Breast epithelium (tissue), 3 donors: ENCODE measurements around the gene HSDL2.

Experiments used
- POLR2A ChIP-seq: fragments of 450-650 bp; IDR thresholded peaks from one replicate; pipeline ENCODE4 v1.6.1; 2016; ENCODE audit warnings: antibody characterized with exemption, mild to moderate bottlenecking, moderate library complexity
- POLR2AphosphoS5 ChIP-seq, 3 donors: sonication (generic); formaldehyde crosslinking; IDR thresholded peaks; one replicate each; pipeline ENCODE4 v1.6.1; 2017; ENCODE audit warnings: antibody characterized with exemption in 3 of 3
- TF ChIP-seq, protein P1 (sequence below), 3 donors: fragments of 450-650 bp; IDR thresholded peaks; one replicate each; pipeline ENCODE4 v1.5.1; 2016 to 2017; ENCODE audit warnings: antibody characterized with exemption in 3 of 3, mild to moderate bottlenecking in 3 of 3, moderate library complexity in 3 of 3

DNA sequence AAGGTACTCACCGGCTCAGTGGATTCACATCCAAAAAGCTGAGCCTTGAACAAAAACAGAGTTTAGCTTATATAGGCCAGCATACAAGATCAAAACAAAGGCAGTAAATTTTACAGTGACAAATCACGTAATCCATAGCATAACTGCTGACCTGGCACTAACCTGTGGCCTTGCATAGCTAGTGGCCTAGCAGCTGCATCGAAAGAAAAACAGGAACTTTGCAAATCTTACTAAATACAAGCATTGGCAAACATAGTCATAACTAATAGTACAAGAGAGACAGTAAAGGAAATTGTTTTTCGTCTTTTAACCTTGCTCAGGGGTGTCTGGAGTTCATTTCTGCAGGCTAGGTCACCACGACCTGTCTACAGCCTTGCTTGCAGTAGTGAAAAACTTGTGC lies 4.8 kb downstream of the HSDL2 start:
- TF ChIP-seq, protein P1, sequence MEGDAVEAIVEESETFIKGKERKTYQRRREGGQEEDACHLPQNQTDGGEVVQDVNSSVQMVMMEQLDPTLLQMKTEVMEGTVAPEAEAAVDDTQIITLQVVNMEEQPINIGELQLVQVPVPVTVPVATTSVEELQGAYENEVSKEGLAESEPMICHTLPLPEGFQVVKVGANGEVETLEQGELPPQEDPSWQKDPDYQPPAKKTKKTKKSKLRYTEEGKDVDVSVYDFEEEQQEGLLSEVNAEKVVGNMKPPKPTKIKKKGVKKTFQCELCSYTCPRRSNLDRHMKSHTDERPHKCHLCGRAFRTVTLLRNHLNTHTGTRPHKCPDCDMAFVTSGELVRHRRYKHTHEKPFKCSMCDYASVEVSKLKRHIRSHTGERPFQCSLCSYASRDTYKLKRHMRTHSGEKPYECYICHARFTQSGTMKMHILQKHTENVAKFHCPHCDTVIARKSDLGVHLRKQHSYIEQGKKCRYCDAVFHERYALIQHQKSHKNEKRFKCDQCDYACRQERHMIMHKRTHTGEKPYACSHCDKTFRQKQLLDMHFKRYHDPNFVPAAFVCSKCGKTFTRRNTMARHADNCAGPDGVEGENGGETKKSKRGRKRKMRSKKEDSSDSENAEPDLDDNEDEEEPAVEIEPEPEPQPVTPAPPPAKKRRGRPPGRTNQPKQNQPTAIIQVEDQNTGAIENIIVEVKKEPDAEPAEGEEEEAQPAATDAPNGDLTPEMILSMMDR (IDR thresholded peaks at IDR 0.05), result no peak
- TF ChIP-seq POLR2A, result no peak
- no peak for TF ChIP-seq POLR2AphosphoS5 (IDR thresholded peaks at IDR 0.05)
